H1 (cell line): ENCODE measurements around the gene SLC28A1. TPM values are rescaled to one million over a fixed set of nuclear protein-coding genes. Genes with fewer than 3 reads are reported as not detected.

Experiments used
- CTCF ChIA-PET: fragments of 300-600 bp; sonication (Branson Sonifier 250); formaldehyde crosslinking; loops from one replicate; lab custom pipeline; 2021; ENCODE audit not compliant: partially characterized antibody; lab: Charles Lee
- POLR2A ChIA-PET: fragments of 300-600 bp; sonication (Branson Sonifier 250); formaldehyde crosslinking; loops from one replicate; lab custom pipeline; 2021; ENCODE audit warnings: inconsistent platforms; ENCODE audit not compliant: partially characterized antibody; lab: Charles Lee
- DNase-seq, 2 experiments: peaks; one replicate each; pipeline versions ENCODE4 v3.0.0 to v3.0.0-alpha.2; 2010 to 2022; ENCODE audit warnings: low spot score in 2 of 2, low read depth in 1 of 2, mixed read lengths in 1 of 2
- FAIRE-seq: peaks from 2 replicates; lab custom pipeline; 2011; peaks lifted over from hg19 to GRCh38; lab: Jason Lieb, UNC
- H2AFZ ChIP-seq: 2 replicates; pipeline ENCODE4 v1.8.1; 2012; ENCODE audit warnings: low read length, inconsistent platforms
- H2AK5ac ChIP-seq: 2 replicates; pipeline ENCODE4 v1.6.1; 2013; ENCODE audit warnings: low read depth, low read length
- H2BK120ac ChIP-seq: replicated peaks from 2 replicates; pipeline ENCODE3; 2013; ENCODE audit warnings: low read depth, low read length, inconsistent platforms
- H2BK12ac ChIP-seq: 2 replicates; pipeline ENCODE4 v1.6.1; 2013; ENCODE audit warnings: low read depth, low read length
- H2BK15ac ChIP-seq: 2 replicates; pipeline ENCODE4 v1.6.1; 2013; ENCODE audit warnings: low read length
- H2BK20ac ChIP-seq: 2 replicates; pipeline ENCODE4 v1.6.1; 2013; ENCODE audit warnings: low read length
- H2BK5ac ChIP-seq: 2 replicates; pipeline ENCODE4 v1.6.1; 2013; ENCODE audit warnings: low read depth, low read length
- H3K14ac ChIP-seq: 2 replicates; pipeline ENCODE4 v1.6.1; 2013; ENCODE audit warnings: inconsistent platforms; ENCODE audit not compliant: insufficient read length
- H3K18ac ChIP-seq: 2 replicates; pipeline ENCODE4 v1.6.1; 2013; ENCODE audit warnings: low read length; ENCODE audit errors: extremely low read depth
- H3K23ac ChIP-seq: 2 replicates; pipeline ENCODE4 v1.6.1; 2013; ENCODE audit warnings: inconsistent platforms; ENCODE audit not compliant: insufficient read length
- H3K23me2 ChIP-seq: 2 replicates; pipeline ENCODE4 v1.6.1; 2013; ENCODE audit warnings: low read depth, low read length
- H3K27ac ChIP-seq: 2 replicates; pipeline ENCODE4 v1.6.1; 2011; ENCODE audit warnings: low read depth, low read length, inconsistent platforms
- H3K27me3 ChIP-seq, 4 experiments: replicated peaks in 1 of 4; 1 replicate in 1 of 4; 2 replicates in 3 of 4; pipeline versions ENCODE4 v1.6.1 to v1.8.1; 2011 to 2013; ENCODE audit warnings: low read length in 3 of 4, mild to moderate bottlenecking in 3 of 4, inconsistent platforms in 2 of 4, mixed read lengths in 2 of 4, moderate library complexity in 1 of 4; ENCODE audit not compliant: control insufficient read depth in 3 of 4, insufficient read depth in 3 of 4; ENCODE audit errors: extremely low read depth in 1 of 4
- H3K36me3 ChIP-seq, 4 experiments: 2 replicates each; pipeline versions ENCODE4 v1.6.1 to v1.8.1; 2011 to 2013; ENCODE audit warnings: mild to moderate bottlenecking in 4 of 4, low read length in 3 of 4, moderate library complexity in 2 of 4, control low read depth in 1 of 4, inconsistent platforms in 1 of 4; ENCODE audit not compliant: insufficient read depth in 4 of 4, control insufficient read depth in 2 of 4
- H3K4ac ChIP-seq: replicated peaks from 2 replicates; pipeline ENCODE3; 2013; ENCODE audit warnings: low read length, low read depth, mixed read lengths, inconsistent platforms; ENCODE audit not compliant: insufficient read length
- H3K4me1 ChIP-seq, 4 experiments: replicated peaks in 1 of 4; 1 replicate in 1 of 4; 2 replicates in 3 of 4; pipeline versions ENCODE4 v1.6.1 to v1.8.1; 2011 to 2013; ENCODE audit warnings: low read length in 3 of 4, inconsistent platforms in 2 of 4, mixed read lengths in 1 of 4; ENCODE audit not compliant: insufficient read depth in 4 of 4, control insufficient read depth in 3 of 4
- H3K4me2 ChIP-seq, 2 experiments: 2 replicates each; pipeline versions ENCODE4 v1.6.1 to v1.8.1; 2011 to 2013; ENCODE audit warnings: low read depth in 2 of 2, low read length in 2 of 2, control low read depth in 1 of 2, inconsistent platforms in 1 of 2, mild to moderate bottlenecking in 1 of 2; ENCODE audit not compliant: insufficient read depth in 1 of 2
- H3K4me3 ChIP-seq, 4 experiments: fragments of 200-600, 300-600 bp in 1 of 4; sonication (generic), shearing (Covaris generic), sonication (Bioruptor Twin) in 1 of 4; 2 replicates each; pipeline versions ENCODE4 v1.5.1 to v1.8.1; 2011 to 2016; ENCODE audit warnings: low read length in 4 of 4, low read depth in 3 of 4, control low read depth in 2 of 4, inconsistent platforms in 2 of 4, mild to moderate bottlenecking in 2 of 4, mixed read lengths in 1 of 4, moderate library complexity in 1 of 4; ENCODE audit not compliant: insufficient read depth in 2 of 4; ENCODE audit errors: extremely low read depth in 1 of 4
- H3K56ac ChIP-seq: replicated peaks from 2 replicates; pipeline ENCODE3; 2013; ENCODE audit warnings: low read depth, mild to moderate bottlenecking, mixed read lengths, low read length, inconsistent platforms; ENCODE audit not compliant: insufficient read length
- H3K79me1 ChIP-seq: 2 replicates; pipeline ENCODE4 v1.6.1; 2013; ENCODE audit warnings: low read depth, low read length, control low read depth
- H3K79me2 ChIP-seq, 2 experiments: 2 replicates each; pipeline versions ENCODE4 v1.6.1 to v1.8.1; 2012 to 2013; ENCODE audit warnings: low read length in 2 of 2, mild to moderate bottlenecking in 2 of 2, inconsistent platforms in 1 of 2; ENCODE audit not compliant: insufficient read depth in 2 of 2, control insufficient read depth in 1 of 2
- H3K9ac ChIP-seq, 4 experiments: replicated peaks in 1 of 4; 1 replicate in 1 of 4; 2 replicates in 3 of 4; pipeline versions ENCODE4 v1.6.1 to v1.8.1; 2011 to 2013; ENCODE audit warnings: low read depth in 3 of 4, low read length in 3 of 4, control low read depth in 2 of 4, mild to moderate bottlenecking in 2 of 4, moderate library complexity in 2 of 4, inconsistent platforms in 1 of 4; ENCODE audit errors: extremely low read depth in 1 of 4
- H3K9me3 ChIP-seq, 2 experiments: 2 replicates each; pipeline versions ENCODE4 v1.6.1 to v1.8.1; 2012 to 2013; ENCODE audit warnings: mild to moderate bottlenecking in 2 of 2, moderate library complexity in 2 of 2, control low read depth in 1 of 2, inconsistent platforms in 1 of 2, low read depth in 1 of 2, low read length in 1 of 2, mixed read lengths in 1 of 2; ENCODE audit not compliant: insufficient read depth in 2 of 2
- H4K20me1 ChIP-seq, 2 experiments: replicated peaks in 1 of 2; 2 replicates each; pipeline versions ENCODE3 to v1.8.1; 2011 to 2013; ENCODE audit warnings: inconsistent platforms in 2 of 2, low read length in 2 of 2, mild to moderate bottlenecking in 1 of 2; ENCODE audit not compliant: insufficient read depth in 2 of 2, control insufficient read depth in 1 of 2
- H4K5ac ChIP-seq: 2 replicates; pipeline ENCODE4 v1.6.1; 2013; ENCODE audit warnings: low read length, low read depth, mixed read lengths, inconsistent platforms; ENCODE audit not compliant: insufficient read length
- H4K8ac ChIP-seq: 2 replicates; pipeline ENCODE4 v1.8.0; 2013; ENCODE audit warnings: mild to moderate bottlenecking, moderate library complexity, low read length, inconsistent platforms; ENCODE audit not compliant: insufficient read depth; ENCODE audit errors: extremely low read depth
- H4K91ac ChIP-seq: replicated peaks from 2 replicates; pipeline ENCODE3; 2013; ENCODE audit warnings: low read length, mixed read lengths, inconsistent platforms; ENCODE audit not compliant: insufficient read length
- BACH1 ChIP-seq: IDR thresholded peaks from 2 replicates; pipeline ENCODE4 v1.6.1; 2012; ENCODE audit warnings: low read length, improper control_type of control experiment
- EGR1 ChIP-seq: IDR thresholded peaks from 2 replicates; pipeline ENCODE4 v1.6.1; 2011; ENCODE audit warnings: low read depth, low read length, borderline replicate concordance
- GTF2F1 ChIP-seq: IDR thresholded peaks from 2 replicates; pipeline ENCODE4 v1.6.1; 2012; ENCODE audit warnings: low read depth, low read length, improper control_type of control experiment, borderline replicate concordance
- JUND ChIP-seq: IDR thresholded peaks from 2 replicates; pipeline ENCODE4 v1.6.1; 2011; ENCODE audit warnings: mild to moderate bottlenecking, improper control_type of control experiment, low read length
- WGBS, 2 experiments: shearing (Covaris generic) in 1 of 2; methylation state at CpG; one replicate each; pipeline versions ENCODE4 v1.1.6 to v1.1.7; 2013 to 2015; ENCODE audit warnings: low lambda C conversion rate in 2 of 2, mixed read lengths in 2 of 2, inconsistent platforms in 1 of 2, low coverage in 1 of 2, missing lambda C conversion rate in 1 of 2; ENCODE audit not compliant: insufficient replicate concordance in 2 of 2, insufficient coverage in 1 of 2, insufficient read length in 1 of 2; ENCODE audit errors: extremely low coverage in 1 of 2, missing lambda C conversion rate in 1 of 2; 5-methylcytosine and 5-hydroxymethylcytosine counted together
- polyA plus RNA-seq, 7 experiments: library from polyadenylated mRNA; depleted of rRNA in 3 of 7; stranded (reverse) in 5 of 7; unstranded in 2 of 7; fragments of >200 nt in 5 of 7; fragments of 200-250 nt in 2 of 7; gene quantifications; 1 replicate in 5 of 7; 2 replicates in 1 of 7; 4 replicates in 1 of 7; pipeline versions ENCODE4 v1.2.1 to v1.2.3, GENCODE V29; 2011 to 2013; ENCODE audit warnings: missing spikeins in 2 of 7, mixed read lengths in 2 of 7
- total RNA-seq: library from RNA; stranded (reverse); fragmentation: NEBNext Ultra II Directional; extraction: Animal tissue kit (Norgen Biotek cat#: 25700); gene quantifications from 2 replicates; pipeline ENCODE4 v1.2.1, GENCODE V29; 2021
- TF ChIP-seq, protein P1 (sequence below): IDR thresholded peaks from 2 replicates; pipeline ENCODE4 v1.6.1; 2012; ENCODE audit warnings: inconsistent platforms

SLC28A1 gene
- total and polyA plus RNA-seq, 2 of the 8 experiments (the other 6 are each of a cell fraction or from before 2014, with no cell fraction given), result 0.09 TPM; not detected in 1

GRCh38 chr15:84926491-84927230, 42.2 kb downstream of the SLC28A1 start:
- Histone ChIP-seq H3K14ac (no peak overlapping the region), H3K4me3 (no peak overlapping the region), H3K9ac (no peak overlapping the region), H2BK5ac (no peak overlapping the region), H4K91ac (no peak overlapping the region), H2BK12ac (no peak overlapping the region), H2BK20ac (no peak overlapping the region), H3K9me3 (no peaks in the 10 kb centered on the region), H4K8ac (no peak overlapping the region), H3K4me1 (peaks cover 0 to 2% (median under 1%) of the 10 kb centered on the region in 4 experiments; a peak in 3 of 7 replicates), H3K27ac (no peak overlapping the region), H2BK120ac (no peak overlapping the region), H3K18ac (no peak overlapping the region), H2BK15ac (no peak overlapping the region), H3K23me2 (no peaks in the 10 kb centered on the region), H3K56ac (no peak overlapping the region), H3K23ac (no peak overlapping the region), H4K5ac (no peak overlapping the region), H2AFZ (no peak overlapping the region), H2AK5ac (no peak overlapping the region), H3K27me3 (no peaks in the 10 kb centered on the region), H3K4ac (no peak overlapping the region), H4K20me1 (no peaks in the 10 kb centered on the region), H3K79me1 (no peaks in the 10 kb centered on the region), H3K79me2 (no peaks in the 10 kb centered on the region), H3K36me3 (no peaks in the 10 kb centered on the region), H3K4me2 (no peak overlapping the region)
- ChIA-PET POLR2A (no interaction called here), CTCF (interaction anchor here (0.7 to 6.3 kb wide), 14 partner anchors 16 to 339 kb away, joined by 3 to 41 read pairs (median 4); no protein-coding TSS in a partner anchor)
- TF ChIP-seq, protein P1, sequence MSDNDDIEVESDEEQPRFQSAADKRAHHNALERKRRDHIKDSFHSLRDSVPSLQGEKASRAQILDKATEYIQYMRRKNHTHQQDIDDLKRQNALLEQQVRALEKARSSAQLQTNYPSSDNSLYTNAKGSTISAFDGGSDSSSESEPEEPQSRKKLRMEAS, result no peak
- TF ChIP-seq EGR1, result no peak
- no peak for TF ChIP-seq JUND
- TF ChIP-seq BACH1, result no peak
- TF ChIP-seq GTF2F1, result no peak
- FAIRE-seq (no peak), DNase-seq (no peak)
- WGBS, 2 experiments, result 82% methylated on average over 2 of the region's 3 CpGs; no CpG with 5 or more reads in 1 of the 2 experiments
